ENCODE results near the gene LAMP2. TPM values are rescaled to one million over a fixed set of nuclear protein-coding genes. Genes with fewer than 3 reads are reported as not detected.

The LAMP2 gene
- total RNA-seq, 2 donors from 2014 or later = 31.8 to 34.4 TPM

Other genes with a start within 250 kb of the LAMP2 start
- gene ZBTB33, start 218.5 kb downstream of the LAMP2 start, total RNA-seq = 10 to 100 TPM; 15.8 to 16.4 TPM
- not detected for gene TMEM255A, start 157.8 kb downstream of the LAMP2 start, total RNA-seq
- not detected for gene ATP1B4, start 107.2 kb downstream of the LAMP2 start, total RNA-seq
- 10 to 100 TPM; 51.4 to 54.3 TPM for gene CUL4B, start 91.7 kb upstream of the LAMP2 start, total RNA-seq
- 10 to 100 TPM; 40.4 to 42.9 TPM for gene MCTS1, start 134.8 kb upstream of the LAMP2 start, total RNA-seq
- 1 to 10 TPM; 7.2 to 9.8 TPM for gene C1GALT1C1, start 160.8 kb upstream of the LAMP2 start, total RNA-seq